Stimulated activated CD4-positive, alpha-beta T cell treated with anti-CD3 and anti-CD28 coated beads, Interleukin-2, amount 100 ng/mL, for 4 hours (primary cell): Measurements from ENCODE around the gene ADAR.

ENCODE experiments used
- DNase-seq: peaks from one replicate; pipeline ENCODE4 v3.0.0-alpha.2; 2020; ENCODE audit warnings: low read depth

ADAR gene

GRCh38 chr1:154581766-154582165 is 26.2 kb downstream of the ADAR start:
- DNase-seq: no peak

GRCh38 chr1:154579374-154579773 is 28.6 kb downstream of the ADAR start:
- no peak for DNase-seq

GRCh38 chr1:154578058-154578418 is 29.9 kb downstream of the ADAR start:
- no peak for DNase-seq

- no peak for DNase-seq
Observed at GRCh38 chr1:154577346-154578057, 30.5 kb downstream of the ADAR start.

GRCh38 chr1:154575951-154576566 is 31.9 kb downstream of the ADAR start:
- no peak for DNase-seq

DNA sequence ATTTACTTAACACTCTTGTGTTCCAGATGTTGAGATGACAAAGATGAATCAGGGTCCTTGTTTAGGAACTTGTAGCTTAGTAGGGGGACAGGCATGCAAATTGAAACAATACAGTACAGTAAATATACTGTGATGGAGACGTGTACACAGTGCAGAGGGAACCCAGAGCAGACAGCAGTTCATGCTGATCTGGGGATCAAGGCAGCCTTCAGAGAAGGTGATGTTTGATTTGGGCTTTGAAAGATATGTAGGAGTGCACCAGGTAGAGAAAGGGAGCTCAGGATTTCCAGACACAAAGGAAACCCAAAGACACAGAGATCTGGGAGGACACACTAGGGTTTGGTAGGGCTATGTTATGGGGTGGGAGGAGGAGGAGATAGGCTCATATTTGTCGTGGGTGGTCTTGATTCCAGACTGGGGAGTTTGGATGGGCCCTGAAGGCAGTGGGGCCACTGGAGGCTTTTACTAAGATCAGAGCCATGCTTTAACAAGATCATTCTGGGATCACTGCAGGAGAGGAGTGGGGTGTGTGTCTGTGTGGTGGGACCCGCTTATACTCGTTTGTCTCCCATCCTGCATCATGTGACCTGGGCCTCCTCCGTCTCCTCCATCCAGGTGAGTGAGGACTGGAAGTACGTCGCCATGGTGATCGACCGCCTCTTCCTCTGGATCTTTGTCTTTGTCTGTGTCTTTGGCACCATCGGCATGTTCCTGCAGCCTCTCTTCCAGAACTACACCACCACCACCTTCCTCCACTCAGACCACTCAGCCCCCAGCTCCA is 32.6 kb downstream of the ADAR start:
- DNase-seq: no peak

DNA sequence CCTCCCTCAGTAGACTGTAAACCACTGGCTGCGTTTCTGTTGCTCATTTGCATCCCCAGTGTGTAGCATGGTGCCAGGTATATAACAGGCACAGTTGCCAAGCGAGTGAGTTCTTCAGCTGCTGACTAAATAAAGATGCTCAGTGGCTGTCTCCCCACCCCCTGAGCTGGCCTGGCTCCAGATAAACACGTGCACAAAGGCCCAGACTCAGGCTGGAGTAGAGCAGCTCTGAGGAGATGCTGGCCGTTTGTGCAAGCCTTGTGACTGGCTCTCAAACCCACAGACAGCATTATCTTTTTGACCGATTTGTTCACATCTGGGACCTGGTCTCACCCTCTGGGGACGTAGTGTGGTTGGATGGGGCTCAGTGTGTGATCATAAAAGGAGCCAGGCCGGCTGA is 33.3 kb downstream of the ADAR start:
- no peak for DNase-seq

DNA sequence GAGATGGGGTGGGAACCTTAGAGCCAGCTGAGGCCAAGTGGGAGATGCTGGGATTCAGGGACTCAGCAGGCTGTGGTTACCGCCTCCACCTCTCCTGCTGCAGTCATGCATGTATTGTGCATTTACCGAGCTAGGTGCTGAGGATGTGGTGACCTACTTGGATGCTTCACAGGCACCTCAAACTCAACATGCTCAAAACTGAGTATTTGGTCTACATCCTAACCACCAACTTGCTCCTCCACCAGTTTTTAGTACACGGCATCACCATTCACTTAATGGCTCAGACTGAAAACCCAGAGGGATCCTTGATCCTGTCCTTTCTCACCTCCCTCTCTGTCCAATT is 34.8 kb downstream of the ADAR start:
- no peak for DNase-seq

DNA sequence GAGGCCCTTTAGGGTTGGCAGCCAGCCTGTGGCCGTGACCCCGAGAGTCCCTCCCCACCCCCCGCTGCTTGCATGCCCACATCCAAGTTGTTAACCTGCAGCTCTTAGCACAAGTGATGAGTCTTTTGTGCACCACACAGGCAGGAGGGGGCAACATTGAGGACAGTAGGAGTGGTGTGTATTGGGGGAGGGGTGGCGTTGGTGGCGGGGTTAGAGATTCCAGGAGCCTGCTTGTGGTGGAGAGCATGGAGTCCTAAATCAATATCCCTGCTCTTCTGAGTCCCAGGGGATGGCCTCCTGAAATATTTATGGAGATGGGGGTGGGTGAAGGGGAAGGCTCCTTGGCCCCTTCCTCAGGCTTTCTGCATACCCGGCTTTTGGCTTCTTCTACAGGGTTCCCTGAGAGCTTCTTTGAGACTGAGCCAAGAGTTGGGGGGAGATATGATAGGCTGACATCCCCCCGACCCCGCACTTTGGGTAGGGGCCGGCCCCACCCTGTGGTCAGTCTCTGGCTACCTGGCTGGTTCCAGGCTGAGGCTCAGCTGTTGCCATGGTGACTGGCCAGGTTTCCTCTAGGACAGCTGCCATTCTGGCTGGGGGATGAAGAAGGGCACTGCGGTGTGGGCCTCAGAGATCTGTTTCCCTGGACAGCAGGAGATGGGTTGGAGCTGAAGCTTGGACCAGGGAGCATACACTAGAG is 35.4 kb downstream of the ADAR start:
- no peak for DNase-seq

DNA sequence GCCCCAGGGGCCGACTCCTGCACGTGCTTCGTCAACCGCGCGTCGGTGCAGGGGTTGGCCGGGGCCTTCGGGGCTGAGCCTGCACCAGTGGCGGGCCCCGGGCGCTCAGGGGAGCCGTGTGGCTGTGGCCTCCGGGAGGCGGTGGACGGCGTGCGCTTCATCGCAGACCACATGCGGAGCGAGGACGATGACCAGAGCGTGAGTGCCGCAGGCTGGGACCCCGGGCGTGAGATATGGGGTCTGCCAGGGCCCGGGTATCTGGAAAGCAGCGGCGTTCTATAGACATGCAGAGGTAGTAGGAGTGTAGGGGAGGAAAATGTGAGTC is 36.1 kb downstream of the ADAR start:
- no peak for DNase-seq

DNA sequence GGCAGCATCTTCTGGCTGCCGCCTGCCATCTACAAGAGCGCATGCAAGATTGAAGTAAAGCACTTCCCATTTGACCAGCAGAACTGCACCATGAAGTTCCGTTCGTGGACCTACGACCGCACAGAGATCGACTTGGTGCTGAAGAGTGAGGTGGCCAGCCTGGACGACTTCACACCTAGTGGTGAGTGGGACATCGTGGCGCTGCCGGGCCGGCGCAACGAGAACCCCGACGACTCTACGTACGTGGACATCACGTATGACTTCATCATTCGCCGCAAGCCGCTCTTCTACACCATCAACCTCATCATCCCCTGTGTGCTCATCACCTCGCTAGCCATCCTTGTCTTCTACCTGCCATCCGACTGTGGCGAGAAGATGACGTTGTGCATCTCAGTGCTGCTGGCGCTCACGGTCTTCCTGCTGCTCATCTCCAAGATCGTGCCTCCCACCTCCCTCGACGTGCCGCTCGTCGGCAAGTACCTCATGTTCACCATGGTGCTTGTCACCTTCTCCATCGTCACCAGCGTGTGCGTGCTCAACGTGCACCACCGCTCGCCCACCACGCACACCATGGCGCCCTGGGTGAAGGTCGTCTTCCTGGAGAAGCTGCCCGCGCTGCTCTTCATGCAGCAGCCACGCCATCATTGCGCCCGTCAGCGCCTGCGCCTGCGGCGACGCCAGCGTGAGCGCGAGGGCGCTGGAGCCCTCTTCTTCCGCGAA is 36.6 kb downstream of the ADAR start:
- DNase-seq: no peak

GRCh38 chr1:154568157-154568815 is 39.7 kb downstream of the ADAR start:
- no peak for DNase-seq

DNA sequence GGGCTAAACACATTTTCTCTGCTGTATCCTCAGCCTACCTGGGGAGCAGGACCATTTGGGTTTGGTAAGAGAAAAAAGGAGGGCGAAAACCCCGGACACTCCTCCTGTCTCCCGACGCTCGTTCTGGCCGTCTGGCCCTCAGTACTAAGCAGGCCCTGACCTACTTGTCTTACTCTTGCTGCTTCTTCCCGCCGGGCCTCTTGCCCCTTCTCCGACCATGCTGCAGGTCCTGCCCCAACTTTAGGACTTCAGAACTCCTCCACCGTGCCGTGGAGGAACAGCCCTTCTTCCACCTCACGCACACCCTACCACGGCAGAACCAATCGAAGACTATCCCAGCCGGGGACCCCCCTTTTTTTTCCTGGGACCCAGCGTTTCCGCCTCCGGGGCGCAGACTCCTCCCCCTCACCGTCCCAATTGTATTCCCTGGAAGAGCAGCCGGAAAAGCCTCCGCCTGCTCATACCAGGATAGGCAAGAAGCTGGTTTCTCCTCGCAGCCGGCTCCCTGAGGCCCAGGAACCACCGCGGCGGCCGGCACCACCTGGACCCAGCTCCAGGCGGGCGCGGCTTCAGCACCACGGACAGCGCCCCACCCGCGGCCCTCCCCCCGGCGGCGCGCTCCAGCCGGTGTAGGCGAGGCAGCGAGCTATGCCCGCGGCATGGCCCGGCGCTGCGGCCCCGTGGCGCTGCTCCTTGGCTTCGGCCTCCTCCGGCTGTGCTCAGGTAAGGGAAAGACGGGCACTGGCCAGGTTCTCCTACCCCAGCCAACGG is 40.4 kb downstream of the ADAR start, which contains the start of gene CHRNB2:
Gene CHRNB2 (plus strand): TSS at position 393 of the 771 bp plus-strand sequence. CDS start 267 bp downstream, at position 660.
- DNase-seq: peak; percentile 38

DNA sequence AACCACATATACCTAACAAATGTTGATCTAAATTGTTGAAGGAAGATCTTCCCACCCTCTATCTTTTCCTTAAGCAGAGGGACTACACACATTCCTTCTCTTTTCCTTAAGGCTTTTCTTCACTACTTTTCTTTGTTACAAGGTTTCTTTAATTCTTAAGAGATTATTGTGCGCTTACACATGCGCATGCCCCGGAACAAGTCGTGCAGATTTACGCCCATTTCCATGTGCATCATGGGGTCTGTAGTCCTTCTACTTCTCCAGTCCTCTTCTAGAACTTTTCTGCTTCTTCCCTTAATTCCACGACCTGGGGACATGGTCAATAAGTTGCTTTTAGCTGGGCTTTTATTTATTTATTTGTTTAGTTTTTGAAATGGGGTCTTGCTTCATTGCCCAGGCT is 42.1 kb downstream of the ADAR start:
- DNase-seq: no peak

- peak; percentile 79 for DNase-seq
Observed at GRCh38 chr1:154559466-154560044, 48.4 kb downstream of the ADAR start.

DNA sequence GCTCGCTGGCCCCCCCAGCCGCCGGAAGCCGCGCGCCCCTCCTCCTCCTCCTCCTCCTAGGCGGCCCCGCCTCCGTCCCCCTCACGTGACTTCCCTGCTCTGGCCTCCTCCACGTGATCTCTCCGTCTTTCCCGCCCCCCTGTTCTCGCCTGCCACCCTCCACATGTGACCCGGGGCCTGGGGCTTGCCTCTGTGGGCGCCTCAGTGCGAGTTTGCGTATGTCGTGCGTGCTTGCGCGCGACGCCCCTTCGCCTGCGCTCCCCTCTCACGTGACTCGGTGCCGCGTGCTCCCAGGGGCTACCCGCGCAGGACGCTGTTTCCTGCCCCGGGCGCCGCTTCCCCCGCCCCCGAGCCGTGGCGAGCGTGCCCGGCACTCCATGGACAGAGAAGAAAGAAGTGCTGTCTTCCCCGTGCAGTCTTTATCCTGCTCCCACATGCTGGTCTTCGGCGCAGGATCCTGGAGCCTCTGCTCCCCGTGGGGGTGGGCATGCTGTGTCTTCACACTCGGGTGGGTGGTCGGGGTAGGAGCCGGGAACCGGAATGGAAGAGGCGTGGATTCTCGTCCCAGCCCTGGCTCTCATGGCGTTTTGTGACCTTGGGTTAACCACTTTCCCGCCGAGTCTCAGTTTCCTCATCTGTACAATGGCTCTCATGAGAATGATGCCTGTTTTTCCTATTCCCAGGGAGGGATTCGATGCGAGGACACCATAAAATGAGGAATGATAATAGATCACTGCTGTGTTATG is 49.1 kb downstream of the ADAR start:
- peak; percentile 100 for DNase-seq

- DNase-seq: no peak
Observed at GRCh38 chr1:154557939-154558719, 49.9 kb downstream of the ADAR start, which contains the start of gene UBE2Q1. Gene UBE2Q1 (minus strand): TSS chr1:154558662. CDS start chr1:154558553, 109 bp downstream.

- DNase-seq: no peak
Observed at GRCh38 chr1:154557248-154557938, 50.6 kb downstream of the ADAR start.
